GM08714 (cell line): ENCODE data around the gene MMP20.

Experiments used
- H3K4me3 ChIP-seq: fragments of 200-500 bp; sonication (Bioruptor generic); 2 replicates; pipeline ENCODE4 v1.5.1; 2014; ENCODE audit warnings: mild to moderate bottlenecking, low read length, inconsistent platforms
- ZNF274 ChIP-seq: IDR thresholded peaks from 2 replicates; pipeline ENCODE4 v1.6.1; 2012; ENCODE audit warnings: mild to moderate bottlenecking, low read depth, low read length

The MMP20 gene

GRCh38 chr11:102564110-102564509 is 61.0 kb downstream of the MMP20 start:
- H3K4me3 ChIP-seq: no peak overlapping the region
- TF ChIP-seq ZNF274: no peak

GRCh38 chr11:102561636-102562035 is 63.5 kb downstream of the MMP20 start:
- TF ChIP-seq ZNF274: no peak
- no peak overlapping the region for H3K4me3 ChIP-seq

DNA sequence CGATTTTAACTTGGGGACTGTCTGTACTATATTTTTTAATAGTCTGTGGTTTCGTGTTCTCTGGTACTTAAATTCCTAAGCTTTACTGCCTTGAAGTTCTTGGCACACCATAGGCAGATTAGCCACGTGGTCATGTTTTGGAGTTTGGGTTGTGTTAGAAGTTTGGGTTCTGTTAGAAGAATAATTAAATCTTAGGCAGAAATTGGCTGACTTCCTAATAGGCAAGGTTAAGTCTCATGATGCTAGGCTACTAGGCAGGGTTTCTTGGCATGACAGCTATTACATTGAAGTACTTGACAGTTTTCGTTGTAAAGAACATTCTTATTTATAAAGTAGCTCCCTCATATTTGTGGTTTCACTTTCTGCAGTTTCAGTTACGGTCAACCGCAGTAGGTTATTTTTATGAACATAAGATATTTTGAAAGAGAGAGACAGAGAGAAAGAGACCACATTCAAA is 64.5 kb downstream of the MMP20 start:
- no peak for TF ChIP-seq ZNF274
- H3K4me3 ChIP-seq: no peak overlapping the region

GRCh38 chr11:102559839-102560238 is 65.3 kb downstream of the MMP20 start:
- no peak overlapping the region for H3K4me3 ChIP-seq
- TF ChIP-seq ZNF274: no peak

DNA sequence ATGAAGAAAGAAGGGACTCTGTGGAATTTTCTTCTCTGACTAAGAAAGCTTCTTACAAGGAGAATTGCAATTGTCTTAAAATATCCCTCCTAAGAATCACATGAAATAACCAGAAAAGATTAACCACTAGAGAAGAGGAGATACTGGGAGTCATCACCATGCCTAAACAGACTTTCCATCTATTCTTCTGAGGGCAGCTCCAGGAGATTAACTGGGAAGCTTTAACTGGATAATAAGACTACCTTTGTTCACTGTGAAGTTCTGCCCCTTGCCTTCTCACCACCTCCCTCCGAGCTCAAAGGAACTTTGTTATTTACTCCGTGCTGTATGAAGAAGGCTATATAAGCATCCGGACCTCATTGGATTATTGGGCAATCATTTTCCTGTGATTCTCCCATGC is 70.0 kb downstream of the MMP20 start:
- no peak for TF ChIP-seq ZNF274
- no peak overlapping the region for H3K4me3 ChIP-seq

DNA sequence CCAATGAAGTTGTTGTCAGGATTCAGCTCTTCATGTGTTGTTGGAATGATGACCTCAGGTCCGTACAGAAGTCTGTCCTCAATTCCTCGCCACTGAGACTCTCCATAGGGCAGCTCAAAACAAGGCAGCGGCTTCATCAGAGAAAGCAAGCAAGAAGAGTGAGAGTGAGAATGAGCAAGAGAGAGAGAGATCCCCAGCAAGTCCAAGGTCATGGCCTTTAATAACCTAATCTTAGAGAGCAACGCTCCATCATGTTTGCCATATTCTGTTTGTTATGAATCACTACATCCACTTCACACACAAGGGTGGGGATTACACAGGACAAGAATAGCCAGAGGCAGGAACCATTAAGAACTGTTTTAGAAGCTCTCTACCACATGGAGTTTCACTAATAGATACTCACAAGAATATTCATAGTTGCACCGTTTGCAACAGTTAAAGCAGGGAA is 71.3 kb downstream of the MMP20 start:
- H3K4me3 ChIP-seq: no peak overlapping the region
- TF ChIP-seq ZNF274: no peak

- no peak for TF ChIP-seq ZNF274
- no peak overlapping the region for H3K4me3 ChIP-seq
Measured at GRCh38 chr11:102552447-102553194, 72.5 kb downstream of the MMP20 start.

GRCh38 chr11:102552020-102552419 is 73.1 kb downstream of the MMP20 start:
- no peak overlapping the region for H3K4me3 ChIP-seq
- TF ChIP-seq ZNF274: no peak

GRCh38 chr11:102551169-102551781 is 73.9 kb downstream of the MMP20 start:
- H3K4me3 ChIP-seq: no peak overlapping the region
- no peak for TF ChIP-seq ZNF274

- H3K4me3 ChIP-seq: no peak overlapping the region
- no peak for TF ChIP-seq ZNF274
Measured at GRCh38 chr11:102546923-102547471, 78.1 kb downstream of the MMP20 start.

- no peak overlapping the region for H3K4me3 ChIP-seq
Measured at GRCh38 chr11:102546427-102546826, 78.7 kb downstream of the MMP20 start.

GRCh38 chr11:102545701-102546100 is 79.4 kb downstream of the MMP20 start:
- H3K4me3 ChIP-seq: no peak overlapping the region
- no peak for TF ChIP-seq ZNF274

More at GRCh38 chr11:102546427-102546826, 78.7 kb downstream of the MMP20 start:
- no peak for TF ChIP-seq ZNF274

DNA sequence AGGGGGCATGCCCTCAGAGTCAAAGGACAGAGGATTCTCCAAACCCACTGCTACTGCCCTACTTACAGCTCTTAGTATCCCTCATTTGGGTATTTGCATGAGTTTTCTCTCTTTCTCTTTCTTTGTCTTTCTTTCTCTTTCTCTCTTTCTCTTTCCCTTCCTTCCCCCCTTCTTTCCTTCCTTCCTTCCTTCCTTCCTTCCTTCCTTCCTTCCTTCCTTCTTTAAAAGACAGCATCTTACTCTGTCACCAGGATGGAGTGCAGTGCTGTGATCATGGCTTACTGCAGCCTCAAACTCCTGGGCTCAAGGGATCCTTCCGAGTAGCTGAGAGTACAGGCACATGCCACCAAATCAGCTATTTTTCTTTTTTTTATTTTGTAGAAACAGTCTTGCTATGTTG is 80.5 kb downstream of the MMP20 start:
- TF ChIP-seq ZNF274: no peak
- no peak overlapping the region for H3K4me3 ChIP-seq

DNA sequence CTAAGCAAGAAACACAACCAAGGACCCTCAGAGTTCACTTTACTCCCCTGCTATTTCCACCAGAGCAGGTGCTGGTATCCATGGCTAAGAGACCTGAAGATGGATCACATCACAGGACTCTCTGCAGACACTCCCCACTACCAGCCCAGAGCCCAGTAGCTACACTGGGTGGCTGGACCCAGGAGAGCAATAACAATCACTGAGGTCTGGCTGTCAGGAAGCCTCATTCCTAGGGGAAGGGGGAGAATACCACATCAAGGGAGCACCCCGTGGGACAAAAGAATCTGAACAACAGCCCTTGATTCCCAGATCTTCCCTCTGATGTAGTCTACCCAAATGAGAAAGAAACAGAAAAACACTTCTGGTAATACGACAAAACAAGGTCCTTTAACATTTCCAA is 85.6 kb downstream of the MMP20 start:
- TF ChIP-seq ZNF274: no peak
- no peak overlapping the region for H3K4me3 ChIP-seq

DNA sequence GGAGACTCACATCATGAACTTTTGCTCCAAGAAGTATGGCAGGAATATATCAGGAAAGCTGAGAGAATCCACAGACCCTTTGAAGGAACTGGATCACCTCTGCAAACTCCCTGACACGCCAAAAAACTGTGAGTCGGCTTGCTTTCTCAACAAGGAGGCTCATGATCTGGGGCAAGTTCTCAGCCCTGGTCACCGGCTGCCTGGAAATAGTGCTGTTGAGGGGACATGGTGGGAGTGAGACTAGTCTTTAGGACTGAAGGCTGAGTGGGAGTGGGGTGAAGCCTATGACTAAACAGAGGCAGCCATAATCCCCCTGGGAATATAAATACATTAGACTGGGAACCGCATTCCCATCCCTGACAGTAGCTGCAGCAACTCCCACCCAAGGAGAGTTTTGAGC is 86.2 kb downstream of the MMP20 start:
- no peak overlapping the region for H3K4me3 ChIP-seq
- no peak for TF ChIP-seq ZNF274
